HG03439 (cell line): ENCODE results near the gene ZNF891.

ENCODE experiments used
- ATAC-seq: cut with Tn5 transposase; IDR thresholded peaks from one replicate; pipeline ENCODE4 v1.9.1; 2021; ENCODE audit warnings: mild to moderate bottlenecking, moderate library complexity; ENCODE audit not compliant: unreplicated experiment

The ZNF891 gene

DNA sequence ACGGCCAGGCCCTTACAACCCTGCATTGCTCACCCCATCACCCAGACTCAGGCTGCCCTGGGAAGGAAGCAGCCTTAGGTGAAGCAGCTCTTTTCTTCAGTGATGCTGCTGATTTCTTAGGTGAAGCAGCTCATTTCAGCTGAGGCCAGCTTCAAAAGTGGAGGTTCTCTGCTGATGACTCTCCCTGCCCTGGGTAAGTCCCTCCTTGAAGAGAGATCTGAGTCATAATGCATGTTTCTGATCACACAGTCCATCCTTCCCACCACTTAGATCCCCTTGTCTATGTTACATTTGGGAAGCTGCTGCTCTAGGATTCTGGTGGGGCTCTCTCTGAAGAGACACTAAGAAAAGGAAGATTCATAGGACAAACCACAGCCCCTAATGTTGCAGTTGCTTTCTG, 66.5 kb downstream of the ZNF891 start:
- ATAC-seq = no peak

DNA sequence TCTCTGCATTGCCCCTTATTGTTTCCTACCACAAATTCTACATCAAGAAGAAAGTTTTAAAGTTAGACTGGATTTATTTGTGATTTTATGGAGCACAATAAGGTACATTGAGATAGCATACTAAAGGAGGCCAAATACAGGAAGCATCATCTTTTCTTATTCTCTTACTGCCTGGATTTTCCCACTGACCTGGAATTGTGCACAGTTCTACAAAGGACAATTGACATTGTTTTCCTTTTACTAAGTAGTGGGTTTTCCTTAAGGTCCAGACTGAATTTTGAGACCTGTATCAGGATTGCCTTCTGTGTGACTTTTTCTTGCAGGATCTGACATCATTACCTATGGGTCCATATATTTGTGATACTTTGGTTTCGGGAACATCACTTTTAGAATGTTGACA, 68.1 kb downstream of the ZNF891 start:
- ATAC-seq = no peak

DNA sequence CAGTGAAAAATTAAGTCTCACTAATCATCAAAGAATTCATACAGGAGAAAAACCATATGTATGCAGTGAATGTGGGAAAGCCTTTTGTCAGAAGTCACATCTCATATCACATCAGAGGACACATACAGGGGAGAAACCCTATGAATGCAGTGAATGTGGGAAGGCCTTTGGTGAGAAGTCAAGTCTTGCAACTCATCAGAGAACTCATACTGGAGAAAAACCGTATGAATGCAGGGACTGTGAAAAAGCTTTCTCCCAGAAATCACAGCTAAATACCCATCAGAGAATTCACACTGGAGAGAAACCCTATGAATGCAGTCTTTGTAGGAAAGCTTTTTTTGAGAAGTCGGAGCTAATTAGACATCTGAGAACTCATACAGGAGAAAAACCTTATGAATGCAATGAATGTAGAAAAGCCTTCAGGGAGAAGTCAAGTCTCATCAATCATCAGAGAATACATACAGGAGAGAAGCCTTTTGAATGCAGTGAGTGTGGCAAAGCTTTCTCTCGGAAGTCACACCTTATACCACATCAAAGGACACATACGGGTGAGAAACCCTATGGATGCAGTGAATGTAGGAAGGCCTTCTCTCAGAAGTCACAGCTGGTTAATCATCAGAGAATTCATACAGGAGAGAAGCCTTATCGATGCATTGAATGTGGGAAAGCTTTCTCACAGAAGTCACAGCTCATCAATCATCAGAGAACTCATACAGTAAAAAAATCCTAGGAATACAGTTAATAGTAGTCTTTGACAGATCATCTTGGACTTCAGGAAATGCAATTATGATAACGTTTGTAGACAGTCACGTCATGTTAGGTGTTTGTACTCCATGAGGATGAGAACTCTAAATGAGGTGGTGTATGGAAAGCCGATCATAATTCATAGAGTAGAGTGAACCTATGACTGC, 71.6 kb downstream of the ZNF891 start:
- no peak for ATAC-seq

DNA sequence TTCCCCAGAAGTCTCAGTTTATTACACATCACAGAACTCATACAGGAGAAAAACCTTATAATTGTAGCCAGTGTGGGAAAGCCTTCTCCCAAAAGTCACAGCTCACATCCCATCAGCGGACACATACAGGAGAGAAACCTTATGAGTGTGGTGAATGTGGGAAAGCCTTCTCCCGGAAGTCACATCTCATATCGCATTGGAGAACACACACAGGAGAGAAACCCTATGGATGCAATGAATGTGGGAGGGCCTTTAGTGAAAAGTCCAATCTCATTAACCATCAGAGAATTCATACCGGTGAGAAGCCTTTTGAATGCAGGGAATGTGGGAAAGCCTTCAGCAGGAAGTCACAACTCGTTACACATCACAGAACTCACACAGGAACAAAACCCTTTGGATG, 72.6 kb downstream of the ZNF891 start:
- no peak for ATAC-seq
